Progenitor cell of endocrine pancreas (in vitro differentiated cells): ENCODE measurements around the gene RPL35. TPM values are rescaled to one million over a fixed set of nuclear protein-coding genes. Genes with fewer than 3 reads are reported as not detected.

ENCODE experiments used
- DNase-seq: peaks from one replicate; pipeline ENCODE4 v3.0.0; 2021; ENCODE audit warnings: low spot score; ENCODE audit not compliant: unreplicated experiment
- H3K27ac Mint-ChIP-seq: 2 replicates; pipeline ENCODE4 v1.8.0; 2021; ENCODE audit warnings: mild to moderate bottlenecking, moderate library complexity, mixed read lengths
- H3K27me3 Mint-ChIP-seq: 2 replicates; pipeline ENCODE4 v1.8.0; 2021; ENCODE audit warnings: mixed read lengths
- H3K36me3 Mint-ChIP-seq: 2 replicates; pipeline ENCODE4 v1.8.0; 2022; ENCODE audit warnings: mixed read lengths; ENCODE audit not compliant: insufficient read depth
- H3K4me1 Mint-ChIP-seq: 2 replicates; pipeline ENCODE4 v1.8.0; 2021; ENCODE audit warnings: low read depth, mixed read lengths
- H3K4me3 Mint-ChIP-seq: 2 replicates; pipeline ENCODE4 v1.8.0; 2021; ENCODE audit warnings: low read depth, mild to moderate bottlenecking, moderate library complexity, mixed read lengths
- H3K9me3 Mint-ChIP-seq: 2 replicates; pipeline ENCODE4 v1.8.0; 2021; ENCODE audit warnings: low read depth, mixed read lengths
- total RNA-seq: library from RNA; stranded (reverse); gene quantifications from 2 replicates; pipeline ENCODE4 v1.2.1, GENCODE V29; 2021
- TF ChIP-seq, protein P1 (sequence below): fragments of 200-600 bp; sonication (generic); IDR thresholded peaks from one replicate; pipeline ENCODE4 v1.5.0; 2021; ENCODE audit warnings: antibody characterized with exemption, mild to moderate bottlenecking; ENCODE audit not compliant: unreplicated experiment

The RPL35 gene
- total RNA-seq, 1 donor from 2014 or later, result 1,027 TPM

DNA sequence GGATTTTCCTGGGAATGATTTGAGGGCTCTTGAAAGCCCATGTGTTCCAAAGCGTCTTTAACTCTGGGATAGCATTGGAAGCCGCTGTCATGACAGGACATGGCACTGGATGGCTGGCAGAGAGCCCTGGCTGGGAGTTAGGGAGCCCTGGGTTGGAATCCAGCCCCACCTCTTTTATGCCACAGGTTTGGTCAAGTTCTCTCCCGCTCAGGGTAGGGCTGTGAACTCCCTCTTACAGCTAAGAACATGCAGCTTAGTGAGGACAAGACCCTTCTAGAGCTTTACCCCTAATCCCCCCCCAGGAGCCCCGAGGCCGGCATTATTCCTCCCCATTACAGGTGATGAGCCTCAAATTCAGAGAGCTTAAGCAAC, 47.6 kb downstream of the RPL35 start:
- no peaks in the 10 kb centered on the region for H3K36me3 Mint-ChIP-seq
- H3K27me3 Mint-ChIP-seq, result no peaks in the 10 kb centered on the region
- no peak overlapping the region for H3K27ac Mint-ChIP-seq
- TF ChIP-seq, protein P1, sequence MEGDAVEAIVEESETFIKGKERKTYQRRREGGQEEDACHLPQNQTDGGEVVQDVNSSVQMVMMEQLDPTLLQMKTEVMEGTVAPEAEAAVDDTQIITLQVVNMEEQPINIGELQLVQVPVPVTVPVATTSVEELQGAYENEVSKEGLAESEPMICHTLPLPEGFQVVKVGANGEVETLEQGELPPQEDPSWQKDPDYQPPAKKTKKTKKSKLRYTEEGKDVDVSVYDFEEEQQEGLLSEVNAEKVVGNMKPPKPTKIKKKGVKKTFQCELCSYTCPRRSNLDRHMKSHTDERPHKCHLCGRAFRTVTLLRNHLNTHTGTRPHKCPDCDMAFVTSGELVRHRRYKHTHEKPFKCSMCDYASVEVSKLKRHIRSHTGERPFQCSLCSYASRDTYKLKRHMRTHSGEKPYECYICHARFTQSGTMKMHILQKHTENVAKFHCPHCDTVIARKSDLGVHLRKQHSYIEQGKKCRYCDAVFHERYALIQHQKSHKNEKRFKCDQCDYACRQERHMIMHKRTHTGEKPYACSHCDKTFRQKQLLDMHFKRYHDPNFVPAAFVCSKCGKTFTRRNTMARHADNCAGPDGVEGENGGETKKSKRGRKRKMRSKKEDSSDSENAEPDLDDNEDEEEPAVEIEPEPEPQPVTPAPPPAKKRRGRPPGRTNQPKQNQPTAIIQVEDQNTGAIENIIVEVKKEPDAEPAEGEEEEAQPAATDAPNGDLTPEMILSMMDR, result no peak
- no peaks in the 10 kb centered on the region for H3K9me3 Mint-ChIP-seq
- DNase-seq, result no peak
- H3K4me3 Mint-ChIP-seq, result no peak overlapping the region
- H3K4me1 Mint-ChIP-seq, result peaks cover 14% of the 10 kb centered on the region

DNA sequence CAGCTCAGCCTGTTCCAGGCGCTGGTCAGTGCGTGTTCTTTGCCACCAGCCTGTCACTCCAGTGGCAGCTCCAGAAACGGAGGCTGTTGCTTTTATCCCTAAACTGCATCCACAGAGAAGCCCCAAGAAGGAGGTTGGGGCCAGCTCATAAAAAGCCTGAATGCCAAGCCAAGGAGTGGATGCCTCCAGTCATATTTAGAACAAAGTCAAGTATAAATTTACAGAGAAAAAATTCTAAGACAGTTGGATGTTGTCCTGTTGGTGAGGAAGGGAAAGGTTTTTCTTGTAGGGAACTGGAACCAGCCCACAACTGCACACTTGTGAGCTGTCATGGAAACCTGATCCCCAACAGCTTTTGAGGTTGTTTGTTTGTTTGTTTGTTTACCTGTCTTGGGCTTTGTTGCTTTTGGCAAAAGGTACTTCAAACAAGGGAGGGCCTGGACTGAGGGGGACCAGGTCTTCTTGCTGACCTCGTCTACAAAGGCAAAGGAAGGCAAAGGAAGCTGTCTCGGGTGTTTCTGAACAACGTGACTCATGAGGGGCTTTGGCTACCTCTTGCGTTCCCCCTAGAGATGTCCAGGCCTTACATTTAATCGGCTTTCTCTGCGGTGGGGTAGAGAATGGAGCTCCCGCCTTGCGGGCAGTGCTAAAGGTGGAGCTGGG, 48.1 kb downstream of the RPL35 start:
- H3K4me1 Mint-ChIP-seq, result peaks cover 14% of the 10 kb centered on the region

DNA sequence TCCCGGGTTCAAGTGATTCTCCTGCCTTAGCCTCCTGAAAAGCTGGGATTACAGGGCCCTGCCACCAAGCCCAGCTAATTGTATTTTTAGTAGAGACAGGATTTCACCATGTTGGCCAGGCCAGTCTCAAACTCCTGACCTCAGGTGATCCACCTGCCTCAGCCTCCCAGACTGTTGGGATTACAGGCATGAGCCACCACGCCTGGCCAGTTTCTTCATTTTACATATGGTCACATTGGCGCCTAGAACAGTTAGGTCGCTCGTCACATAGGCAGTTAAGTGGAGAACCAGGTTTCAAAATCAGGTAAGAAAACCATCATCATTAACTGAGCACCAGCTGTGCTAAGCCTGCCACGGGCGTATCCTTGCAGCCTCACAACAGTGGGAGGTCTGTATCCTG, 48.7 kb downstream of the RPL35 start:
- Mint-ChIP-seq H3K4me1 (peaks cover 13% of the 10 kb centered on the region), H3K4me3 (no peak overlapping the region), H3K27ac (peak overlapping the region; percentile 62), H3K9me3 (no peaks in the 10 kb centered on the region), H3K27me3 (no peaks in the 10 kb centered on the region), H3K36me3 (peaks cover 1% of the 10 kb centered on the region)
- TF ChIP-seq, protein P1, result no peak
- no peak for DNase-seq

More for the DNA sequence above, 48.1 kb downstream of the RPL35 start:
- Mint-ChIP-seq H3K27ac (no peak overlapping the region), H3K36me3 (no peaks in the 10 kb centered on the region), H3K27me3 (no peaks in the 10 kb centered on the region), H3K9me3 (no peaks in the 10 kb centered on the region), H3K4me3 (no peak overlapping the region)
- TF ChIP-seq, protein P1, result no peak
- no peak for DNase-seq

DNA sequence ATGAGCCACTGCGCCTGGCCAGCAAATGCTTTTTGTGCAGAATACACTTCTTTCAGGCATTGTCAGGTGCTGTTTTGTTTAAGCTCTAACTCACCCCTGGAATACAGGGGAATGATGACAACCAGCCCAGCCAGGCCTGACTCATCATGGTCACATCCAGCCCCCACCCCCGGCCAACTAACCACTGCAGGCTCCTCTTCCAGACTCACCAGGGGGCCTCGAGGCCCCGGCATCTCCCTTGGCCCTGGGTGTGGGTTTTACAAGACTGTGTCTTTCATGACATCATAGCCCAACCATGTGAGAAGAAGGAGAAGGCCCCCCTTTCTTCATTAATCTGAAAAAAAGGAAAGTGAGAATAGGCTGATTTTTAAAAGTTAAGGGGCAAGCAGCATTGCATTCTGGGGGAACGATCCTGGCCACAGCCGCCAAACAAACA, 49.3 kb downstream of the RPL35 start:
- no peak for DNase-seq
- Mint-ChIP-seq H3K4me3 (no peak overlapping the region), H3K4me1 (peaks cover 13% of the 10 kb centered on the region), H3K9me3 (no peaks in the 10 kb centered on the region), H3K27ac (peak overlapping the region; percentile 87), H3K27me3 (no peaks in the 10 kb centered on the region), H3K36me3 (peaks cover 1% of the 10 kb centered on the region)
- TF ChIP-seq, protein P1, result no peak

DNA sequence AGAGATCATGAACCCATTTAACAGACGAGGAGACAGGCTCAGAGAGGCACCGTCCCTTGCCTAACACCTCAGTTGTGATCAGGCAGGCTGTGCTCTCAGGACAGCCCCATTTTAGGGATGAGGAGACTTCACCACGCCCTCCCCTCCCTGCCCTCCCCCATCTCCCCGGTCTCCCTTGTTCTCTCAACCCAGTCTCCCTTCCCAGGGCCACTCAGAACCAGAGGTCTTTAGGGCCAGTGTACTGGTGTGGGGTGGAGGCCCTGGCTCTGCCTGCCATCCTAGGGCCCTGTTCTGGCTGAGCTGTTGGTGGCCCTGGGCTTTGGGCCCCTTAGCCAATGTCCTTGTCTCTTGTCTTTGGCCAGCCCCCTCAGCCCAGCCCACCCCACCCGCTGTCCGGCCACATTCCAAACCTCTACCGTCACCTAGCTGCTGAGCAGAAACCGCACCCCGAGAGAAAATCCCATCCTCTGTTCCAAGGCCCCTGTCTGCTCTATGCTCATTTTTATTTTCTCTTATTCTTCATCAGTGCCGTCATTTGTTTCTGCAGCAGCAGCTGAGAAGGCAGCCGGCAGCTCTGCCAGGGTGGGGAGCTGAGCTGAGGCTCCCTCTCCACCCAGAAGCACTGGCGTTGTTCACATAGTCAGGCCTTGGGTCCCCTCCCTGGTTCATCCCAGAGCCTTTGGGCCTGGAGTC, 50.9 kb downstream of the RPL35 start:
- Mint-ChIP-seq H3K9me3 (no peaks in the 10 kb centered on the region), H3K27me3 (no peaks in the 10 kb centered on the region), H3K4me1 (peaks cover 13% of the 10 kb centered on the region), H3K36me3 (peaks cover 1% of the 10 kb centered on the region), H3K27ac (peak overlapping the region; percentile 96), H3K4me3 (no peak overlapping the region)
- TF ChIP-seq, protein P1, result no peak
- no peak for DNase-seq
